Hepatocyte (in vitro differentiated cells): ENCODE measurements around the gene TMPRSS9. TPM values are rescaled to one million over a fixed set of nuclear protein-coding genes. Genes with fewer than 3 reads are reported as not detected.

Experiments used
- DNase-seq: peaks from one replicate; pipeline ENCODE4 v3.0.0-alpha.2; 2016; ENCODE audit warnings: low spot score
- H2AFZ ChIP-seq: fragments of 200-600 bp; sonication (generic); 2 replicates; pipeline ENCODE4 v1.6.0; 2016; ENCODE audit warnings: antibody characterized with exemption, mild to moderate bottlenecking
- H3K27ac ChIP-seq: fragments of 200-600 bp; sonication (generic); 2 replicates; pipeline ENCODE4 v1.5.1; 2016; ENCODE audit warnings: mild to moderate bottlenecking
- H3K27me3 ChIP-seq: fragments of 200-600 bp; sonication (generic); 2 replicates; pipeline ENCODE4 v1.6.1; 2016
- H3K36me3 ChIP-seq: fragments of 200-600 bp; sonication (generic); replicated peaks from 2 replicates; pipeline ENCODE4 v1.5.1; 2016; ENCODE audit warnings: low read depth; ENCODE audit not compliant: insufficient read depth
- H3K4me1 ChIP-seq: fragments of 200-600 bp; sonication (generic); 2 replicates; pipeline ENCODE4 v1.5.1; 2016; ENCODE audit warnings: mild to moderate bottlenecking, moderate library complexity; ENCODE audit not compliant: insufficient read depth
- H3K4me2 ChIP-seq: fragments of 200-600 bp; sonication (generic); 2 replicates; pipeline ENCODE4 v1.6.0; 2016
- H3K4me3 ChIP-seq: fragments of 200-600 bp; sonication (generic); 2 replicates; pipeline ENCODE4 v1.5.1; 2016; ENCODE audit warnings: mild to moderate bottlenecking
- H3K79me2 ChIP-seq: fragments of 200-600 bp; sonication (generic); 2 replicates; pipeline ENCODE4 v1.6.0; 2017; ENCODE audit warnings: mild to moderate bottlenecking
- H3K9me2 ChIP-seq: fragments of 200-600 bp; sonication (generic); replicated peaks from 2 replicates; pipeline ENCODE4 v1.6.0; 2017; ENCODE audit warnings: mild to moderate bottlenecking; ENCODE audit not compliant: insufficient read depth
- H3K9me3 ChIP-seq: fragments of 200-600 bp; sonication (generic); 2 replicates; pipeline ENCODE4 v1.5.1; 2016; ENCODE audit warnings: low read depth, mild to moderate bottlenecking
- H4K20me1 ChIP-seq: fragments of 200-600 bp; sonication (generic); 2 replicates; pipeline ENCODE4 v1.6.0; 2016; ENCODE audit warnings: mild to moderate bottlenecking; ENCODE audit not compliant: insufficient read depth, poor library complexity, severe bottlenecking
- CTCF ChIP-seq: fragments of 200-600 bp; sonication (generic); IDR thresholded peaks from 2 replicates; pipeline ENCODE4 v1.5.1; 2016; ENCODE audit warnings: antibody characterized with exemption, mild to moderate bottlenecking; ENCODE audit not compliant: poor library complexity
- EZH2 ChIP-seq: fragments of 200-600 bp; sonication (generic); IDR thresholded peaks from 2 replicates; pipeline ENCODE4 v1.6.1; 2016; ENCODE audit warnings: antibody characterized with exemption, mild to moderate bottlenecking, borderline replicate concordance
- EZH2phosphoT487 ChIP-seq: fragments of 200-600 bp; sonication (generic); IDR thresholded peaks from one replicate; pipeline ENCODE4 v1.6.1; 2018; ENCODE audit warnings: antibody characterized with exemption, mild to moderate bottlenecking, low read depth, moderate library complexity; ENCODE audit not compliant: unreplicated experiment, severe bottlenecking
- whole genome bisulfite sequencing: methylation state at CpG from one replicate; pipeline ENCODE4 v1.1.6; 2016; ENCODE audit warnings: low lambda C conversion rate; ENCODE audit errors: missing lambda C conversion rate; 5-methylcytosine and 5-hydroxymethylcytosine counted together
- polyA plus RNA-seq: library from polyadenylated mRNA; unstranded; fragments of >200 nt; fragmentation: Nextera tagmentation; extraction: Ambion mirVana; gene quantifications from 2 replicates; pipeline ENCODE4 v1.2.1, GENCODE V29; 2016
- total RNA-seq: library from RNA; depleted of rRNA; stranded (reverse); fragments of >200 nt; gene quantifications from 2 replicates; pipeline ENCODE4 v1.2.3, GENCODE V29; 2014

The TMPRSS9 gene
- total and polyA plus RNA-seq, 2 experiments from 2014 or later: 0.23 TPM; not detected in 1

GRCh38 chr19:2436926-2437325 lies 76.9 kb downstream of the TMPRSS9 start:
- DNase-seq: no peak
- Histone ChIP-seq H3K4me3 (no peak overlapping the region), H3K27me3 (no peaks in the 10 kb centered on the region), H3K36me3 (no peaks in the 10 kb centered on the region), H3K4me2 (no peak overlapping the region), H3K9me2 (no peaks in the 10 kb centered on the region), H4K20me1 (no peaks in the 10 kb centered on the region), H2AFZ (no peak overlapping the region), H3K27ac (no peak overlapping the region), H3K79me2 (no peaks in the 10 kb centered on the region), H3K9me3 (no peaks in the 10 kb centered on the region), H3K4me1 (no peaks in the 10 kb centered on the region)
- 98% methylated on average over 14 of the region's 15 CpGs for WGBS
- no peak for TF ChIP-seq EZH2phosphoT487
- TF ChIP-seq CTCF: no peak
- TF ChIP-seq EZH2: no peak

- Histone ChIP-seq H3K27ac (no peak overlapping the region), H3K9me3 (no peaks in the 10 kb centered on the region), H4K20me1 (no peaks in the 10 kb centered on the region), H3K36me3 (no peaks in the 10 kb centered on the region), H3K4me1 (no peaks in the 10 kb centered on the region), H3K4me2 (no peak overlapping the region), H3K9me2 (no peaks in the 10 kb centered on the region), H3K4me3 (no peak overlapping the region), H3K27me3 (no peaks in the 10 kb centered on the region), H3K79me2 (no peaks in the 10 kb centered on the region), H2AFZ (no peak overlapping the region)
- no peak for DNase-seq
- TF ChIP-seq EZH2phosphoT487 (no peak), CTCF (no peak), EZH2 (no peak)
- 98% methylated on average over 19 of the region's 20 CpGs for WGBS
Measured at GRCh38 chr19:2438178-2438577, 78.1 kb downstream of the TMPRSS9 start.

- Histone ChIP-seq H4K20me1 (no peaks in the 10 kb centered on the region), H3K9me3 (no peaks in the 10 kb centered on the region), H3K27ac (no peak overlapping the region), H3K36me3 (no peaks in the 10 kb centered on the region), H3K9me2 (no peaks in the 10 kb centered on the region), H3K4me3 (no peak overlapping the region), H3K79me2 (no peaks in the 10 kb centered on the region), H3K27me3 (no peaks in the 10 kb centered on the region), H3K4me1 (no peaks in the 10 kb centered on the region), H2AFZ (no peak overlapping the region), H3K4me2 (no peak overlapping the region)
- DNase-seq: no peak
- TF ChIP-seq EZH2phosphoT487: no peak
- 100% methylated on average over 1 of the region's 1 CpG for WGBS
Measured at GRCh38 chr19:2440515-2440914, 80.5 kb downstream of the TMPRSS9 start.

- no peaks in the 10 kb centered on the region for H3K9me3 ChIP-seq
- no peaks in the 10 kb centered on the region for H3K9me2 ChIP-seq
- H3K79me2 ChIP-seq: peaks cover 2% of the 10 kb centered on the region
- no peak overlapping the region for H2AFZ ChIP-seq
- no peak overlapping the region for H3K27ac ChIP-seq
- WGBS: 96% methylated on average over 26 of the region's 26 CpGs
- H3K4me2 ChIP-seq: no peak overlapping the region
- H3K4me3 ChIP-seq: no peak overlapping the region
- TF ChIP-seq CTCF (no peak), EZH2 (no peak), EZH2phosphoT487 (no peak)
- DNase-seq: no peak
- H3K4me1 ChIP-seq: no peaks in the 10 kb centered on the region
- no peaks in the 10 kb centered on the region for H4K20me1 ChIP-seq
- H3K36me3 ChIP-seq: no peaks in the 10 kb centered on the region
- no peaks in the 10 kb centered on the region for H3K27me3 ChIP-seq
Measured at GRCh38 chr19:2441096-2441752, 81.2 kb downstream of the TMPRSS9 start.
